Neuronal stem cell (in vitro differentiated cells): ENCODE results near the gene GPC1.

Experiments
- DNase-seq: peaks from one replicate; pipeline ENCODE4 v3.0.0-alpha.2; 2013; ENCODE audit warnings: low spot score
- H2AFZ ChIP-seq: one replicate; pipeline ENCODE4 v1.6.1; 2013; ENCODE audit warnings: mild to moderate bottlenecking, low read length, inconsistent platforms
- H2AK5ac ChIP-seq: 2 replicates; pipeline ENCODE4 v1.6.1; 2013; ENCODE audit warnings: low read depth, mild to moderate bottlenecking, inconsistent platforms, low read length, moderate library complexity, mixed read lengths
- H2BK120ac ChIP-seq: 2 replicates; pipeline ENCODE4 v1.6.1; 2013; ENCODE audit warnings: low read depth, mild to moderate bottlenecking, inconsistent platforms, low read length, moderate library complexity, mixed read lengths
- H2BK12ac ChIP-seq: one replicate; pipeline ENCODE4 v1.6.1; 2013; ENCODE audit warnings: low read length, inconsistent platforms
- H2BK15ac ChIP-seq: 2 replicates; pipeline ENCODE4 v1.6.1; 2013; ENCODE audit warnings: mild to moderate bottlenecking, low read length, inconsistent platforms, mixed read lengths
- H2BK5ac ChIP-seq: one replicate; pipeline ENCODE4 v1.6.1; 2013; ENCODE audit warnings: inconsistent platforms, mild to moderate bottlenecking, low read length, moderate library complexity
- H3K14ac ChIP-seq: one replicate; pipeline ENCODE4 v1.6.1; 2013; ENCODE audit warnings: low read length, inconsistent platforms
- H3K18ac ChIP-seq: 2 replicates; pipeline ENCODE4 v1.6.1; 2013; ENCODE audit warnings: low read length, inconsistent platforms
- H3K23ac ChIP-seq: 2 replicates; pipeline ENCODE4 v1.6.1; 2013; ENCODE audit warnings: low read depth, mild to moderate bottlenecking, mixed read lengths, low read length, inconsistent platforms; ENCODE audit not compliant: poor library complexity
- H3K27ac ChIP-seq: replicated peaks from 3 replicates; pipeline ENCODE4 v1.5.1; 2013; ENCODE audit warnings: low read length, inconsistent platforms
- H3K27me3 ChIP-seq, 3 experiments: 2 replicates each; pipeline ENCODE4 v1.6.1; 2013; ENCODE audit warnings: low read length in 3 of 3, mild to moderate bottlenecking in 2 of 3, inconsistent platforms in 1 of 3, low read depth in 1 of 3, mixed read lengths in 1 of 3, moderate library complexity in 1 of 3; ENCODE audit not compliant: control insufficient read depth in 3 of 3, insufficient read depth in 3 of 3
- H3K36me3 ChIP-seq, 2 donors: replicated peaks in 1 of 2; 2 replicates each; pipeline ENCODE4 v1.6.1; 2013; ENCODE audit warnings: low read length in 2 of 2; ENCODE audit not compliant: control insufficient read depth in 2 of 2, insufficient read depth in 2 of 2
- H3K4ac ChIP-seq: 2 replicates; pipeline ENCODE4 v1.6.1; 2013; ENCODE audit warnings: inconsistent platforms, mild to moderate bottlenecking, low read length, moderate library complexity
- H3K4me1 ChIP-seq, 2 donors: 1 replicate in 1 of 2; 2 replicates in 1 of 2; pipeline ENCODE4 v1.6.1; 2013; ENCODE audit warnings: low read length in 2 of 2, low read depth in 1 of 2; ENCODE audit not compliant: control insufficient read depth in 2 of 2, insufficient read depth in 1 of 2
- H3K4me2 ChIP-seq: one replicate; pipeline ENCODE4 v1.6.1; 2013; ENCODE audit warnings: mild to moderate bottlenecking, low read length, inconsistent platforms; ENCODE audit not compliant: insufficient read depth, poor library complexity, severe bottlenecking
- H3K4me3 ChIP-seq, 2 donors: 2 replicates each; pipeline ENCODE4 v1.5.1; 2013; ENCODE audit warnings: low read length in 2 of 2, mild to moderate bottlenecking in 2 of 2, inconsistent platforms in 1 of 2, moderate library complexity in 1 of 2
- H3K79me1 ChIP-seq: one replicate; pipeline ENCODE4 v1.6.1; 2013; ENCODE audit warnings: low read depth, mild to moderate bottlenecking, inconsistent platforms, low read length, moderate library complexity
- H3K9ac ChIP-seq: one replicate; pipeline ENCODE4 v1.6.1; 2013; ENCODE audit warnings: mild to moderate bottlenecking, low read depth, low read length, inconsistent platforms; ENCODE audit not compliant: poor library complexity
- H3K9me3 ChIP-seq, 2 donors: replicated peaks in 1 of 2; 2 replicates each; pipeline versions ENCODE3 to v1.6.1; 2013; ENCODE audit warnings: low read length in 2 of 2, mild to moderate bottlenecking in 2 of 2, inconsistent platforms in 1 of 2, low read depth in 1 of 2, mixed read lengths in 1 of 2, moderate library complexity in 1 of 2; ENCODE audit not compliant: control insufficient read depth in 2 of 2, insufficient read depth in 1 of 2
- H4K8ac ChIP-seq: one replicate; pipeline ENCODE4 v1.6.1; 2013; ENCODE audit warnings: low read depth, mild to moderate bottlenecking, inconsistent platforms, low read length, moderate library complexity
- H4K91ac ChIP-seq: one replicate; pipeline ENCODE4 v1.6.1; 2013; ENCODE audit warnings: low read length, low read depth, mild to moderate bottlenecking, inconsistent platforms; ENCODE audit not compliant: poor library complexity
- WGBS, 2 donors: extraction: QIAGEN DNeasy Blood & Tissue Kit; methylation state at CpG; one replicate each; pipeline ENCODE4 v1.1.7; 2013; ENCODE audit warnings: missing lambda C conversion rate in 2 of 2, mixed read lengths in 1 of 2; ENCODE audit not compliant: insufficient read length in 2 of 2, insufficient replicate concordance in 1 of 2; ENCODE audit errors: extremely low coverage in 2 of 2; 5-methylcytosine and 5-hydroxymethylcytosine counted together

Gene GPC1

DNA sequence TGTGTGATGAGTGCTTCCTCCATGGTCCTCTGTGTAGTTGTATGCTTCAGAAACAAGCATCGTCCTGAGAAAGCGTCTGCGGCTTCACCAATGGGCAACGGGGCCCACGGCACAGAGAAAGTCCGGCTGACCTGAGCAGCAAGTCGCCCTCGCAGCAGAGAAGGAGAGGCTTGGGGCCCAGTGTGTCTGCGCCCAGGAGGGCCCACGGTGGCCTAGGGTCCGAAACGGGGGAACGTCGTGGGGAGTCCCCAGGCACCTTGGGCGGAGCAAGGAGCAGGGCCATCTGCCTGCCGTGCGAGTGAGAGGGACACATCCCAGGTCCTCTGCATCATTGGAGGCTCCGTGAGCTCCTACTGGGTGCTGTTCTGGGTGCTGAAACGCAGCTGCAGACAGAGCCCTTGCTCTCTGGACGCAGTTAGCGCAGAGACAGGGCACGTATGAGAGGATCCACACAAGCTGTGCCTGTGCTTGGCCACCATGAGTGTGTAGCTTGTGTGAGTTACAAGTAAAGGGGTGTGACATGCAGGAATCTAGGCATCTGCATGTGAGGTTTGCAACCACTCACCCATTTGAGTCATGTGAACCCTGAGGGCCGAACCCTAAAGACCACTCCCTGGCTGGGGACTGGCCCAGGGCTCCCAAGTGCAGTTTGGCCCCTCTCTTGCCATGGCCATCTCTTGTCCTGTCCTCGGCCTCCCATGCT lies 10.6 kb downstream of the GPC1 start:
- no peak overlapping the region for H3K27ac ChIP-seq
- H3K9me3 ChIP-seq, result no peaks in the 10 kb centered on the region
- no peaks in the 10 kb centered on the region for H3K27me3 ChIP-seq
- H3K4me3 ChIP-seq, result peak overlapping the region in 1 of 2 donors; percentile 44
- no peak overlapping the region for H4K8ac ChIP-seq
- no peak overlapping the region for H4K91ac ChIP-seq
- H3K36me3 ChIP-seq, result peaks cover 18 to 27% of the 10 kb centered on the region in 2 donors
- no peak overlapping the region for H2AK5ac ChIP-seq
- peaks cover 13 to 14% of the 10 kb centered on the region in 2 donors for H3K4me1 ChIP-seq
- H3K14ac ChIP-seq, result no peak overlapping the region
- H2AFZ ChIP-seq, result no peak overlapping the region
- peak overlapping the region; percentile 53 for H2BK5ac ChIP-seq
- no peak overlapping the region for H2BK120ac ChIP-seq
- no peak overlapping the region for H3K4me2 ChIP-seq
- H3K23ac ChIP-seq, result peak overlapping the region; percentile 75
- WGBS, 2 donors, result no CpG with 5 or more reads among the region's 24 CpGs
- H3K79me1 ChIP-seq, result peaks cover 53% of the 10 kb centered on the region
- no peak overlapping the region for H2BK15ac ChIP-seq
- H3K18ac ChIP-seq, result no peak overlapping the region
- no peak overlapping the region for H3K4ac ChIP-seq
- no peak overlapping the region for H3K9ac ChIP-seq
- H2BK12ac ChIP-seq, result no peak overlapping the region
- DNase-seq, result no peak

DNA sequence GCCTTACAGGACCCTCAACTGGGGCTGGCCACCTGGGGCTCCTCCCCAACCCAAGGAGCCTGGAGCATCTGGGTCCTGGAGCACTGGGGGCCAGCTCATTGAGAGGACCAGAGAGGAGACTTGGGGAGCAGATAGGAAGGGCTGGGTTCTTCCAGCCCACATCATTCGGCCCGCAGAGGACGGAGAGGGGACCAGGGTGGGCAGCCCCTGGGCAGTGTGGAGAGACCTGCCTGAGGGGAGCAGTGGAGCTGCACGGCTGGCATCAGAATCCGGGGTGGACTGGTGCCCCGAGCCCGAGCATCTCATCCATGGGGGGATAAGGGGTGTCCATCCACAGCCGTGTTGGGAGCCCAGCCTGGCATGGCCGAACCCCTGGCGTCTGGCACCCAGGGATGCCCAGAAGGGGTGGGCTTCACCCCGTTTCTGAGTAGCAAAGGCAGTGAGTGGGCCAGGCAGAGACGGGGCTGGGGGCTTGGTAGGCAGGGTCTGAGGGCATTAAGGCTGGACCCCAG lies 11.3 kb downstream of the GPC1 start:
- Histone ChIP-seq H3K14ac (no peak overlapping the region), H2AFZ (no peak overlapping the region), H2AK5ac (no peak overlapping the region), H3K36me3 (peaks cover 18 to 26% of the 10 kb centered on the region in 2 donors), H2BK5ac (peak overlapping the region; percentile 53), H3K4me3 (no peak overlapping the region), H3K23ac (peak overlapping the region; percentile 65), H3K79me1 (peaks cover 52% of the 10 kb centered on the region), H4K91ac (no peak overlapping the region), H3K27ac (no peak overlapping the region), H3K4me2 (no peak overlapping the region), H3K9ac (peak overlapping the region; percentile 44), H4K8ac (no peak overlapping the region), H2BK120ac (no peak overlapping the region), H3K4ac (no peak overlapping the region), H2BK15ac (no peak overlapping the region), H3K9me3 (no peaks in the 10 kb centered on the region), H3K27me3 (no peaks in the 10 kb centered on the region), H2BK12ac (no peak overlapping the region), H3K4me1 (peaks cover 17 to 20% of the 10 kb centered on the region in 2 donors), H3K18ac (peak overlapping the region; percentile 48)
- no peak for DNase-seq
- WGBS, 2 donors, result no CpG with 5 or more reads among the region's 12 CpGs

DNA sequence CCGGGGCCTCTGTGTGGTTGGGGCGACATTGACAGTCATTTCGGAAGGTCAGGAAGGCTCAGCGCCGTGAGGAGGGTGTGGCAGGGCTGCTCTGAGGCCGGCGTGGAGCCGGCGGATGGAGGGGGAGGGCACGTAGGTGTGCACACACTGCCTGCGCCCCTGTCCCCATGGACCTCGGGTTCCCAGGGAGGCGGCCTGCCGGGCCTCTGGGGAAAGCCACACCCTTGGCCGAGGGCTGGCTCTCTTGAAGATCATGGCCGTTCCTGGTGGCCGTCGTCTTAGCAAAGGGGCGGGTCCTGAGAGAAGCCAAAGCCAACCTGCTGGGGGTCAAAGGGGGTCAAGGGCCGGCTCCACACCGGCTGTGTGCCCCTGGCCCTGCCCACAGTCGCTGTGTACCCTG lies 11.9 kb downstream of the GPC1 start:
- Histone ChIP-seq H3K9ac (no peak overlapping the region), H2AK5ac (no peak overlapping the region), H4K8ac (no peak overlapping the region), H3K27me3 (no peaks in the 10 kb centered on the region), H2AFZ (no peak overlapping the region), H3K4me2 (no peak overlapping the region), H3K4ac (no peak overlapping the region), H2BK15ac (no peak overlapping the region), H3K23ac (peak overlapping the region; percentile 65), H3K79me1 (peaks cover 54% of the 10 kb centered on the region), H3K27ac (no peak overlapping the region), H3K36me3 (peaks cover 18 to 26% of the 10 kb centered on the region in 2 donors), H2BK120ac (no peak overlapping the region), H3K4me3 (no peak overlapping the region), H3K4me1 (peaks cover 22 to 24% of the 10 kb centered on the region in 2 donors), H3K14ac (no peak overlapping the region), H2BK12ac (no peak overlapping the region), H3K18ac (peak overlapping the region; percentile 28), H2BK5ac (no peak overlapping the region), H3K9me3 (no peaks in the 10 kb centered on the region), H4K91ac (no peak overlapping the region)
- no peak for DNase-seq
- no CpG with 5 or more reads among the region's 22 CpGs for WGBS, 2 donors

DNA sequence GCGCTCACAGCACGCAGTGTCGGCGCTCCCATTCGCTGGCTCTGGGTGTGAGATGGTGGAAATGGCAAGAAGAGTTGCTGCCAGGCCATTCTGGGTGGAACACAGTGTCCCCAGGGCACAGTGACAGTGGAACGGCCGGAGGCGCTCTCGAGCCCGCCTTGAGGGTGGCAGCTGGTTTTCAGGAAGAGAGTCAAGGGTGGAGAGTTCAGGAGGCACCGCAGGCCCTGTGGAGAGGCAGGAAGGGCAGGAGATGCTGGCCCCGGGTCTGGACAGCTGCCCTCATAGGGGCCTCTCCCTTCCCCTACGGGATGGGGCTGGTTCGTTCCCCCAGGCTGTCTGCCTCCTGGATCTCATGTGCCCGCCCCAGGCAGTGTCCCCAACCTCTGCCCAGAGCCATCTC lies 12.5 kb downstream of the GPC1 start:
- Histone ChIP-seq H3K4ac (no peak overlapping the region), H2AK5ac (peak overlapping the region; percentile 43), H2BK5ac (peak overlapping the region; percentile 24), H3K14ac (peak overlapping the region; percentile 75), H2BK15ac (no peak overlapping the region), H2AFZ (no peak overlapping the region), H3K9ac (no peak overlapping the region), H4K91ac (no peak overlapping the region), H3K36me3 (peaks cover 15 to 26% of the 10 kb centered on the region in 2 donors), H3K79me1 (peaks cover 50% of the 10 kb centered on the region), H2BK12ac (peak overlapping the region; percentile 58), H3K23ac (peak overlapping the region; percentile 73), H3K4me1 (peaks cover 22 to 24% of the 10 kb centered on the region in 2 donors), H2BK120ac (no peak overlapping the region), H3K9me3 (no peaks in the 10 kb centered on the region), H3K27ac (no peak overlapping the region), H3K4me2 (no peak overlapping the region), H3K27me3 (no peaks in the 10 kb centered on the region), H3K4me3 (no peak overlapping the region), H4K8ac (no peak overlapping the region), H3K18ac (peak overlapping the region; percentile 64)
- no CpG with 5 or more reads among the region's 15 CpGs for WGBS, 2 donors
- DNase-seq, result no peak
